ENCODE measurements around the gene ADRA2C. TPM values are rescaled to one million over a fixed set of nuclear protein-coding genes. Genes with fewer than 3 reads are reported as not detected.

Gene ADRA2C
- total RNA-seq, 6 experiments from 2014 or later, result 0.17 to 0.81 (median 0.65) TPM; not detected in 1

DNA sequence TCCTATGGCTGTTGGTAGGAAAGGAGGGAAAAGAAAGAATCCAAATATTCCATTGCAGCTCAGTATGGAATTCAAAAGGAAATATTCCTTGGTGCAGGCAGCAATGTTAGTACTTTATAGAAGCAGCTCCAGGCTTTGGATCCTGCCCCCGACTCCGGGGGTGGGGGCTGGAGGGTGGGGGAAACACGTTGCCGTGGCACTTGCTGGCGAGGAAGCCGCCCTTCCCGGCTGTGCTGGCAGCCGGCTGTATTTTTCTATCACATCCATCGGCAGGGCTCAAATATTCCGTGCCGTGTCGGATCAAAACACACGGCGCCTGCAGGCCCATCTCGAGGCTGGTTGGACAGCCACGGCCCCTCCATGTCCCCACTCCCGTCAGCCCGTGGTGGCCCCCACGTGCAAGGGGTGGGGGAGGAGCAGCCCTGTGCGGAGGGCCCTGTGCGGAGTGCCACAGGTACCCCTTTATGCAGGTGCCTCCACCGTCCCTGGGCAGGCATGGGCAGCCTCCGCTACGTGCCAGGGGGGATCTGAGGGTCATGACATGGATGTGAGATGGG lies 5.8 kb downstream of the ADRA2C start:
- Histone ChIP-seq H3K27ac (no peak overlapping the region), H3K27me3 (no peaks in the 10 kb centered on the region), H3K4me3 (no peak overlapping the region), H3K9me3 (no peaks in the 10 kb centered on the region), H3K4me1 (no peaks in the 10 kb centered on the region), H3K36me3 (no peaks in the 10 kb centered on the region)
- DNase-seq (no peak), ATAC-seq (no peak)
- intact Hi-C loops (cut with DNase I), result no loop called here
- 46% methylated on average over 8 of the region's 24 CpGs for WGBS (ENCODE audit: insufficient coverage, low coverage, low lambda C conversion rate, missing lambda C conversion rate)
- no peak for TF ChIP-seq POLR2A (IDR thresholded peaks at IDR 0.05)
- TF ChIP-seq, protein P1, sequence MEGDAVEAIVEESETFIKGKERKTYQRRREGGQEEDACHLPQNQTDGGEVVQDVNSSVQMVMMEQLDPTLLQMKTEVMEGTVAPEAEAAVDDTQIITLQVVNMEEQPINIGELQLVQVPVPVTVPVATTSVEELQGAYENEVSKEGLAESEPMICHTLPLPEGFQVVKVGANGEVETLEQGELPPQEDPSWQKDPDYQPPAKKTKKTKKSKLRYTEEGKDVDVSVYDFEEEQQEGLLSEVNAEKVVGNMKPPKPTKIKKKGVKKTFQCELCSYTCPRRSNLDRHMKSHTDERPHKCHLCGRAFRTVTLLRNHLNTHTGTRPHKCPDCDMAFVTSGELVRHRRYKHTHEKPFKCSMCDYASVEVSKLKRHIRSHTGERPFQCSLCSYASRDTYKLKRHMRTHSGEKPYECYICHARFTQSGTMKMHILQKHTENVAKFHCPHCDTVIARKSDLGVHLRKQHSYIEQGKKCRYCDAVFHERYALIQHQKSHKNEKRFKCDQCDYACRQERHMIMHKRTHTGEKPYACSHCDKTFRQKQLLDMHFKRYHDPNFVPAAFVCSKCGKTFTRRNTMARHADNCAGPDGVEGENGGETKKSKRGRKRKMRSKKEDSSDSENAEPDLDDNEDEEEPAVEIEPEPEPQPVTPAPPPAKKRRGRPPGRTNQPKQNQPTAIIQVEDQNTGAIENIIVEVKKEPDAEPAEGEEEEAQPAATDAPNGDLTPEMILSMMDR (IDR thresholded peaks at IDR 0.05), result no peak

- ATAC-seq (no peak), DNase-seq (no peak)
- H3K27me3 ChIP-seq, result no peaks in the 10 kb centered on the region
- no peak overlapping the region for H3K4me3 ChIP-seq
- no peaks in the 10 kb centered on the region for H3K9me3 ChIP-seq
- TF ChIP-seq POLR2A (IDR thresholded peaks at IDR 0.05), result no peak
- TF ChIP-seq, protein P1 (IDR thresholded peaks at IDR 0.05), result no peak
- H3K27ac ChIP-seq, result no peak overlapping the region
- no peaks in the 10 kb centered on the region for H3K4me1 ChIP-seq
- WGBS (ENCODE audit: insufficient coverage, low coverage, low lambda C conversion rate, missing lambda C conversion rate), result 61% methylated on average over 2 of the region's 8 CpGs
- H3K36me3 ChIP-seq, result no peaks in the 10 kb centered on the region
- intact Hi-C loops (cut with DNase I), result no loop called here
Observed at GRCh38 chr4:3772632-3773031, 6.4 kb downstream of the ADRA2C start.

GRCh38 chr4:3773552-3774001 lies 7.4 kb downstream of the ADRA2C start:
- no peaks in the 10 kb centered on the region for H3K9me3 ChIP-seq
- peak in 1 of 4 donors; percentile 9 for ATAC-seq
- 71% methylated on average over 6 of the region's 17 CpGs for WGBS (ENCODE audit: insufficient coverage, low coverage, low lambda C conversion rate, missing lambda C conversion rate)
- no peaks in the 10 kb centered on the region for H3K27me3 ChIP-seq
- H3K36me3 ChIP-seq, result no peaks in the 10 kb centered on the region
- no peak for DNase-seq
- H3K27ac ChIP-seq, result no peak overlapping the region
- no peak for TF ChIP-seq POLR2A (IDR thresholded peaks at IDR 0.05)
- H3K4me1 ChIP-seq, result no peaks in the 10 kb centered on the region
- no peak overlapping the region for H3K4me3 ChIP-seq
- intact Hi-C loops (cut with DNase I), result no loop called here

DNA sequence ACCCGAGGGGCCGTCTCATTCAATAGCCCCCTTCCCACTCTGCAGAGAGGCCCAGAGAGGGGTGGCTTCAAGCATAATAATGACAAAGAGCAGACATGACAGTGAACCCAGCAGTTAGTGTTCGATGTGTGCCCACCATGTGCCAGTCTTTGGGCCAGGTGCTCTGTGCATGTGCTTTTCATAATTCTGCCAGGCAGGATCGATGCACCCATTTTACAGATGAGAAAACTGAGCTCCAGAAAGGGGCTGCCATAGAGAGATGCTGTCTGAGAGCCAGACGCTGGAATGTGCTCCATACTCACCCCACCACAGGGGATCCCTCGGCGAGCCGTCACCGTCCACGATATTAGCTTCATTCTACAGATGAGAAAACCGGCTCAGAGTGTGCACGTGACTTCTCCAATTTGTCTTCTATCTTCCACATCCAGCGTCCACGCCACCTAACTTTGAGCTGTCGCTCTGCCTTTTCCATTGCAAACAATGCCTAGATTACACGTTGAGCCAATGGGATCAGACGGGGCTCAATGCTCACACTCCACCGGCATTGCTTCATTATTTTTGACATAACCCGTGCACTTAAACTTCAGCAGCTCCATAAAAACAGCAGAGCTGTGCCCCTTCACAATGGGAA lies 8.2 kb downstream of the ADRA2C start:
- Histone ChIP-seq H3K27ac (no peak overlapping the region), H3K9me3 (no peaks in the 10 kb centered on the region), H3K4me1 (no peaks in the 10 kb centered on the region), H3K27me3 (no peaks in the 10 kb centered on the region), H3K4me3 (no peak overlapping the region), H3K36me3 (no peaks in the 10 kb centered on the region)
- TF ChIP-seq, protein P1 (IDR thresholded peaks at IDR 0.05), result no peak
- no peak for TF ChIP-seq POLR2A (IDR thresholded peaks at IDR 0.05)
- WGBS (ENCODE audit: insufficient coverage, low coverage, low lambda C conversion rate, missing lambda C conversion rate), result 64% methylated on average over 9 of the region's 19 CpGs
- DNase-seq, result no peak
- intact Hi-C loops (cut with DNase I), result no loop called here
- no peak for ATAC-seq

DNA sequence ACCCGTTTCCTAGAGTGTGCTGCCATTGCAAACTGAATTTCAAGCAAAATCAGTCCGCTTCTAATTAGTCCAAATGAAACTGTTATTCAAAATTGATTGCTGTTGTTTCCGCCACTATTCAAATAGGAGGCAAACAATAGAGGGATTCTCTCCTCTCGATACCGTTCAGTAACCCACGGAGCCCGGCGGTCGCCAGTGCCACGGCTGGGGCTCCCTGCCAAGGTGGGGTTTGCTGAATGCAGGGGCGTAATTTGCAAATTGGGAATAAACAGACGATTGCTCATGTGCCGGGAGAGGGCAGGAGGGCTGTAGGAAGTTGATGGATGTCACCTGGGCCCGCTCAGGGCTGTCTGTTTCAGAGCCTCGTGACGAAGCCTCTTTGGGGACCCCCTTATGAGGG lies 8.8 kb downstream of the ADRA2C start:
- DNase-seq, result no peak
- ATAC-seq, result no peak
- intact Hi-C loops (cut with DNase I), result no loop called here
- no peak overlapping the region for H3K27ac ChIP-seq
- no peaks in the 10 kb centered on the region for H3K9me3 ChIP-seq
- no peaks in the 10 kb centered on the region for H3K4me1 ChIP-seq
- no peak overlapping the region for H3K4me3 ChIP-seq
- TF ChIP-seq, protein P1 (IDR thresholded peaks at IDR 0.05), result no peak
- TF ChIP-seq POLR2A (IDR thresholded peaks at IDR 0.05), result no peak
- H3K36me3 ChIP-seq, result no peaks in the 10 kb centered on the region
- 27% methylated on average over 7 of the region's 16 CpGs for WGBS (ENCODE audit: insufficient coverage, low coverage, low lambda C conversion rate, missing lambda C conversion rate)
- no peaks in the 10 kb centered on the region for H3K27me3 ChIP-seq

Data from right lobe of liver (tissue), 6 donors.